HG03432 (cell line): ENCODE data around the gene ELOVL2.
A peak's percentile ranks its signal among the peaks of the same experiment; 100 is the strongest.

Experiments
- ATAC-seq: cut with Tn5 transposase; IDR thresholded peaks from one replicate; pipeline ENCODE4 v1.9.1; 2021; ENCODE audit warnings: mild to moderate bottlenecking, moderate library complexity; ENCODE audit not compliant: unreplicated experiment

ELOVL2 gene

GRCh38 chr6:11062083-11062482 lies 18.0 kb upstream of the ELOVL2 start:
- ATAC-seq, result no peak

DNA sequence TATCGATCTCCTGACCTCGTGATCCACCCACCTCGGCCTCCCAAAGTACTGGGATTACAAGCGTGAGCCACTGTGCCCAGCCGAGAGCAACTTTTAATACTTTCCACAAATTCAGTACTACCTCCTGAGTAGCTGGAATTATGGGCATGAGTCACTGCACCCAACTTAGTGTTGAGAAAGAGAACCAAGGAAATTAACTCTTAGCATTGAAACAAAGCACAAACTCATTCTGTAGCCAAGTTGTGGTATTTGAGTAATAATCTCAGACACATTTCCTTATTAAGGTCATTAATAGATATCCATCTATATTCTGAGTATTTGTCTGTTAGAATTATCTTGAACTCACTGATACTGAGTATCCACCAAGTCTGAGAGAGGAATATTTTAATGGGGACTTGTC lies 14.3 kb upstream of the ELOVL2 start:
- no peak for ATAC-seq

DNA sequence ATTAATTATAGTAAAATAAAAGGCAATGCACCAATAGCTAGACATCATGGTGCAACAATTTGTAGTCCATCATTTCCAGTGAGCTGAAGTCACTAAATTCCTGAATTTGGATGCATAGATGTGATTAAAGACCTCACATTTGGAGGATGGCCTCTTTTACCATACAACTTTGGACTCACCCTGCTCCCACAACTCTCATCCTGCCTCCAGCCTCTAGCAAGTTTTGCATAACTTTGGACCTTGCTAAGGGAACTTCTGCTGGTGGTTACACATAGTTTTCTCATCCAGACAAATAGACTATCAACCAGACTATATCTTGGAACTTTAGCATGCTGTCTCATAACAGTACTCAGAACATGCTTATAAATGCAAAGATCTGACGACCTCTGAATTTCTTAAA lies 12.8 kb upstream of the ELOVL2 start:
- no peak for ATAC-seq

- no peak for ATAC-seq
Measured at GRCh38 chr6:11055127-11055627, 11.1 kb upstream of the ELOVL2 start.

- ATAC-seq, result no peak
Measured at GRCh38 chr6:11054722-11055121, 10.6 kb upstream of the ELOVL2 start.

GRCh38 chr6:11053307-11053706 lies 9.2 kb upstream of the ELOVL2 start:
- ATAC-seq, result no peak

DNA sequence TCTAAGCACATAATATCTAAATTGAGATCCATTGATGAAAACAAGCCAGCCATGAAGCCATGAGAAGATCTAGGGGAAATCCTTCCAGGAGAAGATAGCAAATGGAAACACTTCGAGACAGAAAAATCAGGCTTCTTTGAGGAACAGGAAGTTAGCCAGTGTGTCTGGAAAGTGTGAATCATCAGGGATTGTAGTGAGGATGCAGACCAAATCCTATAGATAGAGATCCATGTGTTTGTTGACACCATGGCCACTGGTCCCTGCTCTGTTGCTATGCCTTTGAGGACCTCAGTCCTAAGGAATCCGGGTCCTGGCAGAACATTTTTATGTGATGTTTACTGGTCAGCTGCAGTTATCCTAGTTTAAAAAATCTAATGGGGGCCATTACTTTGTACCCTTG lies 6.6 kb upstream of the ELOVL2 start:
- no peak for ATAC-seq

DNA sequence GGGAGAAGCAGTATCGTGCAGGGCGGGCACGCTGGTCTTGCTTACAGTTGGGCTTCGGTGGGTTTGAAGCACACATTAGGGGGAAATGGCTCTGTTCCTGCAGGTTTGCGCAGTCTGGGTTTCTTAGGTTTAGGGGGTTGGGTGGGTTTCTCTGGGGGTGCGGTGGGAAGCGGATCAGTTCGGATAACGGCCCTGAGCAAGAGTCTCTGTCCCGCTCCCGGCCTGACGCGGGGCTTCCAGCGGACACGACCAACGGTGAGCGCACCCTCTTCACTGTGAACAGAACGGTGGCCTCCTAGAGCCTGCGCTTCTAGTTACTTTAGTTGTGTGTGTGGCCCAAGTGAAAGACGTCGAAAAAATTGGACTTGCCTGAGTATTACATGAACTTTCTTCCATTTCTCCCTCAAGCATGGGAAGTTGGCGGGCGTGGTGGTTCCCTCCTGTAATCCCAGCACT lies 635 bp upstream of the ELOVL2 start:
- ATAC-seq, result no peak

DNA sequence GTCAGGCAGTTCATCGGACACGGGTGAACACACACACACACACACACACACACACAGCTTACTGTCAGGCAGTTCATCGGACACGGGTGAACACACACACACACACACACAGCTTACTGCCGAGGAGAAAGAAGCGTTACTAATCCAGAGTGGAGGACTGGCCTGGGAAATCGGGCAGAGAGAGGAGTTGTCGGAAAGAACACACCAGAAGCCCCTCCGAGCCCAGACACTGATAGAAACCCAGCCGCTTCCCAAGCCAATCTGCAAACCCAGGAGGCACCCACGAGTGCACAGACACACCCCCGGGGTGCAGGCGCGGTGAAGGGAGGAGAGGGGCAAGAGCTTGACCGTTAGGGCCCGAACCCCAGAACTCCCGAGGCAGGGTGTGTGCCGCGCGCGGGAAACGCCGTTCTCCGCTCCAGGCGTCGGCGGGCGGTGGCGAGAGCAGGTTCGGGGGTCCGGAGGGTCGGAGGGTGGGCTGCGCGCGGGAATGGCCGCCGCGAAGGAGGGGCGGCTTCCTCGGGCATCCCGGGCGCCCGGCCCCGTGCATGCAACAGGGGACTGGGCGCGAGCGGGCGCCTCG lies 636 bp downstream of the ELOVL2 start:
- peak; percentile 34 for ATAC-seq

GRCh38 chr6:11042750-11043377 lies 1.2 kb downstream of the ELOVL2 start:
- no peak for ATAC-seq

DNA sequence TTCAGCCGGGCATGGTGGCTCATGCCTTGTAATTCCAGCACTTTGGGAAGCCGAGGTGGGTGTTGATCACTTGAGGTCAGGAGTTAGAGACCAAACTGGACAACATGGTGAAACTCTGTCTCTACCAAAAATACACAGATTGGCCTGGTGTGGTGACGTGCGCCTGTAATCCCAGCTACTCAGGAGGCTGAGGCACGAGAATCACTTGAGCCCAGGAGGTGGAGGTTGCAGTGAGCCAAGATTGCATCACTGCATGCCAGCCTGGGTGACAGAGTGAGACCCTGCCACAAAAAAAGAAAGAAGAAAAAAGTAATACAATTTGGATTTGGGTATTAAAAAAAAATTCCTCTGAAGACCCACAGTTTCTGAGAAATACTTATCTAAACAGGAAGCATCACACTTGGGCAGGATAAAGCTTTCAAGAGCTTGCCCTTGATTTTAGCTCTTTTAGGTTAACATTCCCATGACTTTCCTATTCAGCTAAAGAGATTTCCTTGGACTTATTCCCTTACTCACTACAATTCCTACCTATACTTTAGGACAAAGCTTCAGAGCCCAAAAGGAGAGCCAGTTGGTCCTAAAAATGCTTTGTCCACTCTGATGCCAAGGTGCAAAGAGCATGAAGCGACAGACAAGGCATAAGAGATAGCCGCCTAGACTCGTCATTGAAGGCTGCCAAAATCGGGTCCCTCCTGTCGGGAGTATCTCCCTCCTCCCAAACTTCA lies 1.9 kb downstream of the ELOVL2 start:
- ATAC-seq, result no peak

DNA sequence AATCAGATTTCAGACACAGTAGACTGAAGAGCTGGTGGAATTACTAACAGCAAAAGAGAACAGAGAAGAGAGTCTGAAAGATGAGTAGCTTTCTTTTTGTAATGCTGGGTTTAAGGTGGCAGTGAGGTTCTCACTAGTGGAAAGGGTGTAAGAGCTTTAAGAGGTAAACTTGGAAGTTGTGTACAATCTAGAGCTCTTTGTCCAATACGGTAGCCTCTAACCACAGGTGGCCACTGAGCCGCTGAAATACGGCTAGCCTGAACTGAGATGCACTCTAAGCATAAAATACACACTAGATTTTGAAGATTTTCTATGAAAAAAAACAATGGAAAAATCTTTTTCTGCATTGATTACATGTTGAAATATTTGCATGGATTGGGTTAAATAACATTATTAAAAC lies 4.0 kb downstream of the ELOVL2 start:
- ATAC-seq, result no peak

DNA sequence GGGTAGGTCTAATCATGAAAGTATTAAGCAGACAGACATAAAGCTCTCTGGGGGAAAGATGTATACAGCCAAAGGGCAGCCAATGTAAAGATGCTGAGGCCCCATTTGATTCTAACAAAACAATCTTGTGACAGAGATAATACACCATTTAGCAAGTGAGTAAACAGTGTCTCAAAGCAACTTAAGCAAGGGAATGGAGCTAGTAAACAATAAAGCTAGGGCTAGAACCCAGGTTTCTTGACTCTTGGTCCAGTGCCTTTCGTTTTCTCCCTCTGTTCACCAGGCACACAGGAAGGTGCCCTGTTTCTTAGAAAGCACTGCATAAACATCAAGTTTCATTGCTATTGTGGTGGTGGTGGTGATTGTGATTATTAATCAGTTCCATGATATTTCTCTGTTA lies 5.1 kb downstream of the ELOVL2 start:
- no peak for ATAC-seq

DNA sequence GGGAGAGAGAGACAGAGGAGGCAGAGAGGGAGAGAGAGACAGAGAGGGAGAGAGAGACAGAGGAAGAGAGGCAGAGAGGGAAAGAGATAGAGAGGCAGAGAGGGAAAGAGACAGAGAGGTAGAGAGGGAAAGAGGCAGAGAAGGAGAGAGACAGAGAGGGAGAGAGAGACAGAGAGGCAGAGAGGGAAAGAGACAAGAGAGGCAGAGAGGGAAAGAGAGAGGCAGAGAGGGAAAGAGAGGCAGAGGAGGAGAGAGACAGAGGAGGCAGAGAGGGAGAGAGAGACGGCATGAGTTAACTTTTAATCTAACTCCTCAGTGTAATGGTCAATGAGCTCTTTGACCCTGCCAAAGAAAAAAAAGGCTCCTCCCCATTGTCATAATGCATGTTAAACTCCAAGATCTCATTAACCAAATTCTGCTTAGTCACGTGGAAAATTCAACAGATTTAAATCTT lies 7.1 kb downstream of the ELOVL2 start:
- ATAC-seq, result no peak

- ATAC-seq, result no peak
Measured at GRCh38 chr6:11036351-11036740, 7.8 kb downstream of the ELOVL2 start.

- ATAC-seq, result no peak
Measured at GRCh38 chr6:11035616-11036350, 8.3 kb downstream of the ELOVL2 start.

GRCh38 chr6:11033825-11034224 lies 10.3 kb downstream of the ELOVL2 start:
- ATAC-seq, result no peak

GRCh38 chr6:11030904-11031303 lies 13.2 kb downstream of the ELOVL2 start:
- no peak for ATAC-seq

DNA sequence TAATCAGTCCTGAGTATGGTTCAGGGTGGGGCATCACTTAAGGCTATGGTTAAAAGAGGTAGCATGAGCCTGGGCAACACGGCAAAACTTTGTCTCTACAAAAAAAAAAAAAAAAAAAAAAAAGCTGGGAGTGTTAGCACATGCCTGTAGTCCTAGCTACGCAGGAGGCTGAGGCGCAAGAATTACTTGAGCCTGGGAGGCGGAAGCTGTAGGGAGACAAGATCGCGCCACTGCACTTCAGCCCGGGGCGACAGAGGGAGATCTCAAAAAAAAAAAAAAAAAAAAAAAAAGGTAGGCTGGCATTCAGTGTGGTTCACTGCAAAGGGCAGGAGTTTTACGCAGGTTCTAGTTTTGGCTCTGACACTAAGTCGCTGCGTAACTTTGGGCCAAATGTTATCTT lies 15.1 kb downstream of the ELOVL2 start:
- no peak for ATAC-seq

- no peak for ATAC-seq
Measured at GRCh38 chr6:11027565-11028110, 16.5 kb downstream of the ELOVL2 start.
